22Rv1 (cell line): ENCODE measurements around the gene NOP53.

Source experiments
- H3K27ac ChIP-seq: fragments of 450-650 bp; 2 replicates; pipeline ENCODE4 v1.5.1; 2017
- CTCF ChIP-seq: fragments of 450-650 bp; IDR thresholded peaks from 2 replicates; pipeline ENCODE4 v1.5.1; 2017; ENCODE audit warnings: mild to moderate bottlenecking
- ZFX ChIP-seq: fragments of 450-650 bp; IDR thresholded peaks from 2 replicates; pipeline ENCODE4 v1.6.1; 2017; ENCODE audit warnings: antibody characterized with exemption, borderline replicate concordance

The NOP53 gene

GRCh38 chr19:47720669-47721422 is 24.5 kb upstream of the NOP53 start:
- no peak overlapping the region for H3K27ac ChIP-seq
- TF ChIP-seq CTCF (no peak), ZFX (no peak)

- H3K27ac ChIP-seq: peak overlapping the region; percentile 62
- TF ChIP-seq ZFX (no peak), CTCF (no peak)
These were observed 21.8 kb upstream of the NOP53 start for GRCh38 chr19:47723581-47723940.

- H3K27ac ChIP-seq: no peak overlapping the region
- no peak for TF ChIP-seq CTCF
- no peak for TF ChIP-seq ZFX
These were observed 19.5 kb upstream of the NOP53 start for GRCh38 chr19:47725759-47726401.

GRCh38 chr19:47726467-47726866 is 18.9 kb upstream of the NOP53 start:
- TF ChIP-seq CTCF (no peak), ZFX (no peak)
- H3K27ac ChIP-seq: 0 out of 2 replicates have a peak overlapping the region, but pooled peaks have one; percentile 18

- H3K27ac ChIP-seq: peak overlapping the region; percentile 98
These were observed 17.1 kb upstream of the NOP53 start for GRCh38 chr19:47728295-47728694.

- TF ChIP-seq ZFX (no peak), CTCF (no peak)
- peak overlapping the region; percentile 98 for H3K27ac ChIP-seq
These were observed 15.9 kb upstream of the NOP53 start for GRCh38 chr19:47729468-47729798.

GRCh38 chr19:47729799-47730520 is 15.4 kb upstream of the NOP53 start:
- TF ChIP-seq CTCF (no peak), ZFX (no peak)
- H3K27ac ChIP-seq: peak overlapping the region; percentile 98
